BJ (cell line): Measurements from ENCODE around the gene ASL. TPM values are rescaled to one million over a fixed set of nuclear protein-coding genes. Genes with fewer than 3 reads are reported as not detected.
"Not testable (repeated sequence)": the region's sequence is repeated elsewhere in the genome, so short reads cannot be mapped to it uniquely, and the experiment has no call there.

Experiments used
- CTCF ChIA-PET: fragments of 350-600 bp; formaldehyde crosslinking; extraction: SDS; loops from one replicate; lab custom pipeline; 2021; ENCODE audit warnings: antibody characterized with exemption, inconsistent platforms; lab: Yijun Ruan, JAX
- POLR2A ChIA-PET: fragments of 300-600 bp; sonication (Branson Sonifier 250); formaldehyde crosslinking; extraction: SDS; loops from one replicate; lab custom pipeline; 2021; ENCODE audit warnings: antibody characterized with exemption; lab: Charles Lee
- DNase-seq: peaks from one replicate; pipeline ENCODE4 v3.0.0-alpha.2; 2011; ENCODE audit warnings: low read depth
- H3K27me3 ChIP-seq: 2 replicates; pipeline ENCODE4 v1.6.0; 2011; ENCODE audit warnings: low read length; ENCODE audit not compliant: control insufficient read depth, insufficient read depth
- H3K36me3 ChIP-seq: 2 replicates; pipeline ENCODE4 v1.5.1; 2011; ENCODE audit warnings: low read length; ENCODE audit not compliant: control insufficient read depth, insufficient read depth
- H3K4me3 ChIP-seq: 2 replicates; pipeline ENCODE4 v1.5.1; 2011; ENCODE audit warnings: low read depth, mild to moderate bottlenecking, control low read depth, low read length
- CTCF ChIP-seq: IDR thresholded peaks from 2 replicates; pipeline ENCODE4 v1.5.1; 2011; ENCODE audit warnings: low read depth, mild to moderate bottlenecking, control low read depth, inconsistent platforms, low read length, moderate library complexity; ENCODE audit not compliant: insufficient read depth
- polyA plus RNA-seq: library from polyadenylated mRNA; depleted of rRNA; stranded (reverse); fragments of >200 nt; gene quantifications from 2 replicates; pipeline ENCODE4 v1.2.3, GENCODE V29; 2011

Gene ASL
- polyA plus RNA-seq, 1 experiment: 57.2 TPM

GRCh38 chr7:66105263-66105748, 29.7 kb downstream of the ASL start:
- Histone ChIP-seq H3K27me3 (no peaks in the 10 kb centered on the region), H3K4me3 (no peak overlapping the region), H3K36me3 (no peaks in the 10 kb centered on the region)
- DNase-seq: no peak
- ChIA-PET CTCF (no interaction called here), POLR2A (no interaction called here)
- TF ChIP-seq CTCF: no peak

DNA sequence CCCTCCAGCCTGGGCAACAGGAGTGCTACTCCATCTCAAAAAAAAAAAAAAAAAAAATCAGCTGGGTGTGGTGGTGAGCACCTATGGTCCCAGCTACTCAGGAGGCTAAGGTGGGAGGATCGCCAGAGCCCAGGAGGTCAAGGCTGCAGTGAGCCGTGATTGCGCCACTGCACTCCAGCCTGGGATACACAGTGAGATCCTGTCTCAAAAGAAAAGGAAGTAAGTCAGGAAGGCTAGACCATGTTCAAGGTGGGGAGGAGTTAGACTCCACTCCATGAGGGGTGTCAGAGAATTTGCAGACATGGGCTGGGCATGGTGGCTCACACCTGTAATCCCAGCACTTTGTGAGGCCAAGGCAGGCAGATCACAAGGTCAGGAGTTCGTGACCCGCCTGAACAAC, 32.8 kb downstream of the ASL start:
- POLR2A ChIA-PET, H3K4me3 ChIP-seq, DNase-seq, H3K36me3 ChIP-seq, H3K27me3 ChIP-seq, CTCF ChIA-PET: not testable (repeated sequence)

DNA sequence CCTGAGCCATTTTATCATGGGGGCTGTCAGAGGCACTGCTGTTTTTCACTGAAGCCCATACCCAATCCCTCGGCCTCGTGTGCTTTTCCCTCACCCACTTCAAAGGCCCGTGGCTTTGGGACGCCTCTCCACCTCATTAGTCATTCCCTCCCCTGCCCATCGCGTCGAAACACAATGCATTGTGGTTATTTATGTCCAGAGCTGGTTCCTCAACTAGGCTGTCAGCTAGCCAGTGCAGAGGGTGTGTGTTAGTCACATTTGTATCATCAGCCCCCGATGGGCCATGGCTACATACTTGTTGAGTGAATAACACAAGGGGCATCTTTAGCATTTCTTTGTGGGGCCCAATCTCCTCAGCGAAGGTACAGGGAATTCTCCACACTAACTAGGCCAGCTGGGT, 35.2 kb downstream of the ASL start:
- H3K36me3 ChIP-seq: no peaks in the 10 kb centered on the region
- CTCF ChIA-PET: no interaction called here
- POLR2A ChIA-PET: interaction anchor here (0.6 kb wide), 1 partner anchor 481 kb away, joined by 3 read pairs; no protein-coding TSS in a partner anchor

DNA sequence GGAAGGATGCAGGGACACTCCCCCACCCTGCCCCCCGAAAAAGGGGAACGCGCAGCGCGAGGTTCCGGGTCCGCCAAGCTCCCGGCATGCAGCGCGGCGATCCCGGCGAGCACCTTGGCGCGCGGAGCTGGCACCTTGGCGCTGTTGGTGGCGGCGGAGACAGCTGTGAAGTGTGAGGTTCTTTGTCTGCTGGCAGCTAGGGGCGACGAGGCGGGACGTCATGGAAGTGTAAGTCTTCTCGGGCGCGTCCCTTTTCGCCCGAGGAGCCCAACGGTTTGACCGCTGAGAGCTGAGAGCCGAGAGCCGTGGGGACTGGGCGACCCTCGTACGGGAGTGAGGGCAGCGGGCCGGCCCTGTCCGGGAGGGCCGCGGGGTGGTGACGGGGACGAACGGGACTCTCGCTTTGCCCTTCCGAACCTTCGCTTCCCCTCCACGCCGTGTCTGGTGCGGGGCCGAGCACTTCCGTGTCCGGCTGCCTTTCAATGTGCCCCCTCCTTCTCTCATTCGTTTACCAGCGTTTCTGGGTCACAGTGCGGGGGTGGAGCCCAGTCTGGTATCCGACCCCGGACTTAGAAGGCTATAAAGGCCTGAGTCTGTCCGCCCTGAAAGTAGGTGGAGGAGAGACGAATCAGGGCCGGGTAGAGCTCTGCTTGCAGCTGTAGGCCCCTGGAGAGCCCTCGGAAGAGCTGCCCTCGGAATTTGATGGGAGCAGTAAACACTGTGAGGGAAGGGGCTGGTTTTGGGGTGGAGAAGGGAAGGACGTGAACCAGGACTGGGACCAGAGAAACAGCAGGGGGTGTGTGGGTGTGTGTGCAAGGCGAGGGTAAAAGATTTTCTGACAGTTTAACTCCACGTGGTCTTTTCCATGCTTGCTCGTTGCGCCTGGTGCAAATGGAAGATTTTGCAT, 39.4 kb downstream of the ASL start, which contains the start of gene CRCP:
Gene CRCP, plus strand, starts transcription at position 105 of the 907 bp plus-strand sequence. Its CDS starts 116 bp downstream, at position 221.
- CTCF ChIA-PET: interaction anchor here (0.9 to 2.2 kb wide), 3 partner anchors 10 to 102 kb away, joined by 3 to 11 read pairs (median 3); no protein-coding TSS in a partner anchor
- peak; percentile 52 for TF ChIP-seq CTCF
- Histone ChIP-seq H3K4me3 (peak within 1 kb of the TSS; percentile 98), H3K36me3 (no peaks in the 10 kb centered on the region), H3K27me3 (no peaks in the 10 kb centered on the region)
- POLR2A ChIA-PET: no interaction called here
- DNase-seq: no peak

More for the DNA sequence above, 35.2 kb downstream of the ASL start:
- Histone ChIP-seq H3K4me3 (no peak overlapping the region), H3K27me3 (no peaks in the 10 kb centered on the region)
- no peak for TF ChIP-seq CTCF
- peak; percentile 74 for DNase-seq

GRCh38 chr7:66116680-66117420, 41.2 kb downstream of the ASL start:
- POLR2A ChIA-PET, H3K36me3 ChIP-seq, H3K4me3 ChIP-seq, DNase-seq, H3K27me3 ChIP-seq: not testable (repeated sequence)
- CTCF ChIA-PET: interaction anchor here (2.2 kb wide), 1 partner anchor 24 kb away, joined by 11 read pairs; no protein-coding TSS in a partner anchor

- no peak for TF ChIP-seq CTCF
- Histone ChIP-seq H3K4me3 (no peak overlapping the region), H3K36me3 (no peaks in the 10 kb centered on the region), H3K27me3 (no peaks in the 10 kb centered on the region)
- ChIA-PET CTCF (no interaction called here), POLR2A (no interaction called here)
- DNase-seq: no peak
Observed at GRCh38 chr7:66118603-66119002, 43.0 kb downstream of the ASL start.
